Activated CD4-positive, alpha-beta T cell treated with anti-CD3 and anti-CD28 coated beads, Interleukin-2, amount 10 ng/mL, durations not matched to agents 7 days and 5 days (primary cell): ENCODE data around the gene FAHD1. TPM values are rescaled to one million over a fixed set of nuclear protein-coding genes. Genes with fewer than 3 reads are reported as not detected.

Experiments
- CTCF ChIA-PET: fragments of 350-600 bp; sonication (Branson Sonifier 250); formaldehyde crosslinking; loops from one replicate; lab custom pipeline; 2021; ENCODE audit warnings: antibody characterized with exemption; lab: Charles Lee
- POLR2A ChIA-PET: fragments of 350-600 bp; sonication (Branson Sonifier 250); formaldehyde crosslinking; loops from one replicate; lab custom pipeline; 2021; ENCODE audit warnings: antibody characterized with exemption; lab: Charles Lee
- DNase-seq: peaks from one replicate; pipeline ENCODE4 v3.0.0-alpha.2; 2020
- H3K27ac Mint-ChIP-seq: one replicate; pipeline ENCODE4 v1.8.0; 2021; ENCODE audit warnings: mild to moderate bottlenecking, moderate library complexity, mixed read lengths
- H3K27me3 Mint-ChIP-seq: one replicate; pipeline ENCODE4 v1.8.0; 2021; ENCODE audit warnings: mixed read lengths
- H3K36me3 Mint-ChIP-seq: one replicate; pipeline ENCODE4 v1.8.0; 2021; ENCODE audit warnings: low read depth, mixed read lengths
- H3K4me1 Mint-ChIP-seq: one replicate; pipeline ENCODE4 v1.8.0; 2021; ENCODE audit warnings: mixed read lengths
- H3K4me3 Mint-ChIP-seq: one replicate; pipeline ENCODE4 v1.8.0; 2021; ENCODE audit warnings: mild to moderate bottlenecking, moderate library complexity, mixed read lengths
- H3K9me3 Mint-ChIP-seq: one replicate; pipeline ENCODE4 v1.8.0; 2021; ENCODE audit warnings: mixed read lengths
- total RNA-seq, 2 experiments: library from RNA; stranded (reverse); gene quantifications; one replicate each; pipeline ENCODE4 v1.2.3, GENCODE V29; 2021

FAHD1 gene
- total RNA-seq, 2 experiments from 2014 or later = 11.3 to 12.9 TPM

DNA sequence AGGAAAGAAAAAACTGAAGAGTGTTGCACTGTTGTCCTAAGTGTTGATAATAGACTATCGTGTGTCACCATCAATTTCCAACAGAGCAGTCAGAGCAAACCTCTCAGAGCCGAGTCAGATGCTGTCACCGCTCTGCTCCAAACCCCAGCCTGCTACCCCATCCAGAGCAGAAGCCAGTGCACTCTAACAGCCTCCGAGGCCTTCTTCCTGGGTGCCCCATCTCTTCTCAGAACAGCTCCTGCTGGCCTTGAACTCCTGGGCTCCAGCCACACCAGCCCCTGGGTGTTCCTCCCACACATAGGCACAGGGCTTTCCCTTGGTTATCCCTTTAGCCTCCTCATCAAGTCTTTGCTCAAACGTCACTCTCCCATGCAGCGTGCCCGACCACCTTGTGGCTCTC, 24.0 kb downstream of the FAHD1 start:
- peaks cover 8% of the 10 kb centered on the region for H3K27me3 Mint-ChIP-seq
- H3K4me3 Mint-ChIP-seq = no peak overlapping the region
- no peak overlapping the region for H3K27ac Mint-ChIP-seq
- DNase-seq = no peak
- no peaks in the 10 kb centered on the region for H3K36me3 Mint-ChIP-seq
- peaks cover 14% of the 10 kb centered on the region for H3K4me1 Mint-ChIP-seq
- no peaks in the 10 kb centered on the region for H3K9me3 Mint-ChIP-seq
- POLR2A ChIA-PET = no interaction called here
- CTCF ChIA-PET = no interaction called here

DNA sequence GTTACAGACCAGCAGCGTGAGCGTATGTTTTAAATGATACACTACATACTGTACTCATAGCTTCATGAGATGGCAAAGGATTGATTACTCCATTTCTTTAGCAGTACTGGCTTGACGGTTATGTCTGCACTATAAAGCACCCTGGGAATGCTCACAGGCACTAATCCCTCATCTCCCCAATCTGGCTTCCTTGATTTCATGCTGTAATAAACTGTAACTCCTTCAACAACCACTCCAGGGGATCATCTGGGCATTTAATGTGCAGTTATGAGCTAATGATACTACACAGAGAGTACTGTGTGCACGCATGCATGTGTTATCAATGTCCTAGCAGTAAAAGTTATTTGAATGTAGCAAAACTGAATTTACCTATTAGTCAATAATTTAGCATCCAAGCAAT, 24.8 kb downstream of the FAHD1 start:
- Mint-ChIP-seq H3K36me3 (no peaks in the 10 kb centered on the region), H3K4me3 (no peak overlapping the region), H3K4me1 (peaks cover 14% of the 10 kb centered on the region), H3K9me3 (no peaks in the 10 kb centered on the region), H3K27ac (no peak overlapping the region), H3K27me3 (peaks cover 5% of the 10 kb centered on the region)
- DNase-seq = no peak
- ChIA-PET POLR2A (no interaction called here), CTCF (no interaction called here)

DNA sequence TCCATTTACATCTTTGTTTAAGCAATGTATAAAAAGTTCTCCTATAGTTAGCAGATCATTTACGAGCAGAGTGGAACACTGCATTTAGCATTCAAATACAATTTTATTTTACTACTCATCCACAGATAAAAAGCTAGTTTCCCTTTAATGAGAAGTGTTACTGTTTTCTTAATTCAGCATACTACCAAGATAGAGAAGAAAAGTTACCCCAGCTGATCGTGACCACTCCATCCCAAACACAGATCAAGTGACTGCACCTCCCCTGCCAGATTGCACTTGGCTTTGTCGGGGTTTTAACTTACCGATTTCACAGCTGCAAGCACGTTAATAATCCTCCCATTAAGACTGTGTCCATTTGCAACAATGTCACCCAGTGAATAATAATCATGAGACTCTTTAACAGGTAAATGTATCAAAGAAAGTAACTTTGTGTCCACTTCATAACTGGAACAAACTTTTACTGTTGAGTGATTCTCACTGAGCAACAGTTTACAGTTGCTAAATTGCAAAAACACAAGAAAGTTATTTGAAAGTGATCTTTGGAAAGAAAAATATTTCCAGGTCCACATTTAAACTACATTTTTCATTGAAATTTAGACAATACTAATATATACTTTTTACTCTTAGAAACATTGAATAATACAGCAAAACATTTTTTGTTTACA, 30.6 kb downstream of the FAHD1 start:
- CTCF ChIA-PET = interaction anchor here (0.6 to 1.0 kb wide), 2 partner anchors 20 to 241 kb away, joined by 3 to 4 read pairs; no protein-coding TSS in a partner anchor
- no peaks in the 10 kb centered on the region for H3K36me3 Mint-ChIP-seq
- peaks cover 33% of the 10 kb centered on the region for H3K27me3 Mint-ChIP-seq
- POLR2A ChIA-PET = no interaction called here
- DNase-seq = no peak
- H3K27ac Mint-ChIP-seq = no peak overlapping the region
- H3K9me3 Mint-ChIP-seq = no peaks in the 10 kb centered on the region
- H3K4me1 Mint-ChIP-seq = peaks cover 14% of the 10 kb centered on the region
- no peak overlapping the region for H3K4me3 Mint-ChIP-seq

DNA sequence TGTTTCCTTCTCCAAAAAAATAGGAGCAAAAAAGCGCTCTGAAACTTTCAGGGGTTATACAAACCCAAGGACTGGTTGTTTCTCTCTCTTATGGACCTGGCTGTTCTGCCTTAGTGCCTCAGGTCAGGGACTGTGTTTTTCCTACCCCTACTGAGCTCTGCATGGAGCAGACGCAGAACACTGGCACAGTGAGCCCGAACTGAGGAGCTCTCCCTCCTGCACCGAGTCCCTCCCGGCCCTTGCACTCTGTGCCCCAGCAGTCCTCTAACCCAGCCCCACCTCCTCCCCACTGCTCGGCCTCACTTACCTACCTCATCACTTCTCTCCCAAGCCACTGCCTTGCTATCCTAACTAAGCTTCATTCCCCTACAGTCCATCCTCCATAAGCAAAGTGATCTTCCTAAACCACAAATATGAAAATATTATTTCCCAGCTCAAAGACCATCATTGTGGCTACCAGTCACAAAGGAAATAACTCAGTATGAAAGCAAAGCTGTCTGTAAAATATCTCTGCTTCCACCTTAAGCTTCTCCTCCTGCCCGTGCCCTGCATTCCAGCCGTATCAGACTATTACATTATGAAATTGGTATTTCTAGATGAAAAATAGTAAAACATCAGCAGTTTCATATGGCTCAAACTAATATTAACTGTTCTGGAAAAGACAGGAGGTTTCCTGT, 31.3 kb downstream of the FAHD1 start:
- H3K27ac Mint-ChIP-seq = no peak overlapping the region
- POLR2A ChIA-PET = no interaction called here
- no peak overlapping the region for H3K4me3 Mint-ChIP-seq
- H3K36me3 Mint-ChIP-seq = no peaks in the 10 kb centered on the region
- peaks cover 14% of the 10 kb centered on the region for H3K4me1 Mint-ChIP-seq
- no peaks in the 10 kb centered on the region for H3K9me3 Mint-ChIP-seq
- DNase-seq = no peak
- H3K27me3 Mint-ChIP-seq = peaks cover 33% of the 10 kb centered on the region
- CTCF ChIA-PET = interaction anchor here (0.8 to 1.0 kb wide), 2 partner anchors 19 to 146 kb away, joined by 3 to 4 read pairs; no protein-coding TSS in a partner anchor

DNA sequence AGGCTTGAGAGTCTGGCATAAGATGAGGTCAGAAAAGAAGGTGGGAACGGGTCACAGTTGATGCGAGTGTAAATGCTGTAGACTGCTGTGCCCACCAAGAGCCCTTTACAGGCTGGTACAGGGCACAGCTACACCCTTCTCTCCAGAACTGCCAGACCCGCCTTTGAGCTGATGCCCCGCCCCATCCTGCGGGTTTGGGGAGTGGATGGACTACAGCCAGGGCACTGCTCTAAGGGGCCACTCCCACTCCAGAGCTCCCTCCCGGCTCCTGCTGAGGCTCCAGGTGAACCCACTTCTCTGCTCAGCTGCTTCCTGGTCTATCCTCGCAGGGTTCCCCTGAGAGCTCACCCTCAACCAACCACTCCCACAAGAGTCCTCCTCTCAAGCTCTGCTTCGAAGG, 32.6 kb downstream of the FAHD1 start:
- no peak overlapping the region for H3K27ac Mint-ChIP-seq
- H3K4me1 Mint-ChIP-seq = peaks cover 12% of the 10 kb centered on the region
- DNase-seq = no peak
- no peaks in the 10 kb centered on the region for H3K9me3 Mint-ChIP-seq
- ChIA-PET POLR2A (no interaction called here), CTCF (interaction anchor here (1.0 to 1.2 kb wide), 2 partner anchors 11 to 19 kb away, joined by 3 to 4 read pairs; no protein-coding TSS in a partner anchor)
- peaks cover 33% of the 10 kb centered on the region for H3K27me3 Mint-ChIP-seq
- H3K4me3 Mint-ChIP-seq = no peak overlapping the region
- no peaks in the 10 kb centered on the region for H3K36me3 Mint-ChIP-seq

DNA sequence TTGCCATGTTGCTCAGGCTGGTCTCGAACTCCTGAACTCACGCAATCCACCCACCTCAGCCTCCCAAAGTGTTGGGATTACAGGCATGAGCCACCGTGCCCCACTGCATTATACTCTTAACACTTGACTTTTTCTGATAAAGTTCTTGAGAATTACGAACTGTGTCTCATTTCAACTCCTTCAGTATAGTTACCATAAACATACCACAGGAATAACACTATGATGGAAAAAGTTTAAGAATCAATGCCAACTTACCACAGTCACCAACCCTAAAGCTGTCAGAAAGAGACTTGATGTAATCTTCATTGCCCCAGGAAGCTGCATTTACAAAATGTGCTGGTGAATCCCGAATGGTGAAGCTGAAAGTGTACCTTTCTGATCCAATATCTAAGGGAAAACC, 34.7 kb downstream of the FAHD1 start:
- Mint-ChIP-seq H3K36me3 (no peaks in the 10 kb centered on the region), H3K4me1 (no peaks in the 10 kb centered on the region), H3K9me3 (no peaks in the 10 kb centered on the region), H3K27ac (no peak overlapping the region), H3K27me3 (peaks cover 41% of the 10 kb centered on the region), H3K4me3 (no peak overlapping the region)
- ChIA-PET POLR2A (no interaction called here), CTCF (interaction anchor here (1.1 kb wide), 1 partner anchor 16 kb away, joined by 5 read pairs; no protein-coding TSS in a partner anchor)
- DNase-seq = no peak

DNA sequence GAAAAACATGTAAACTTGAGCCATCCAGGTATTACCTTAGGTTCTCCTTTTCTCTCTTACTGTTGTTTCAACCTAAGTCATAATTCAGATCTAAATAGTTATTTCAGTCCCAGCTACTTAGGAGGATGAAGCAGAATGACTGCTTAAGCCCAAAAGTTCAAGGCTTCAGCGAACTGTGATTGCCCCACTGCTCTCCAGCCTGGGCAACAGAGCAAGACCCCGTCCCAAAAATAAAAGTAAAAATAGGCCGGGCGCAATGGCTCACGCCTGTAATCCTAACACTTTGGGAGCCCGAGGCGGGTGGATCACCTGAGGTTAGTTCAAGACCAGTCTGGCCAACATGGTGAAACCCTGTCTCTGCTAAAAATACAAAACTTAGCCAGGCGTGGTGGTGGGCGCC, 35.4 kb downstream of the FAHD1 start:
- peaks cover 38% of the 10 kb centered on the region for H3K27me3 Mint-ChIP-seq
- no peaks in the 10 kb centered on the region for H3K9me3 Mint-ChIP-seq
- H3K4me3 Mint-ChIP-seq = no peak overlapping the region
- POLR2A ChIA-PET = no interaction called here
- CTCF ChIA-PET = interaction anchor here (0.6 kb wide), 1 partner anchor 27 kb away, joined by 4 read pairs; no protein-coding TSS in a partner anchor
- no peak for DNase-seq
- no peaks in the 10 kb centered on the region for H3K4me1 Mint-ChIP-seq
- no peak overlapping the region for H3K27ac Mint-ChIP-seq
- H3K36me3 Mint-ChIP-seq = no peaks in the 10 kb centered on the region

DNA sequence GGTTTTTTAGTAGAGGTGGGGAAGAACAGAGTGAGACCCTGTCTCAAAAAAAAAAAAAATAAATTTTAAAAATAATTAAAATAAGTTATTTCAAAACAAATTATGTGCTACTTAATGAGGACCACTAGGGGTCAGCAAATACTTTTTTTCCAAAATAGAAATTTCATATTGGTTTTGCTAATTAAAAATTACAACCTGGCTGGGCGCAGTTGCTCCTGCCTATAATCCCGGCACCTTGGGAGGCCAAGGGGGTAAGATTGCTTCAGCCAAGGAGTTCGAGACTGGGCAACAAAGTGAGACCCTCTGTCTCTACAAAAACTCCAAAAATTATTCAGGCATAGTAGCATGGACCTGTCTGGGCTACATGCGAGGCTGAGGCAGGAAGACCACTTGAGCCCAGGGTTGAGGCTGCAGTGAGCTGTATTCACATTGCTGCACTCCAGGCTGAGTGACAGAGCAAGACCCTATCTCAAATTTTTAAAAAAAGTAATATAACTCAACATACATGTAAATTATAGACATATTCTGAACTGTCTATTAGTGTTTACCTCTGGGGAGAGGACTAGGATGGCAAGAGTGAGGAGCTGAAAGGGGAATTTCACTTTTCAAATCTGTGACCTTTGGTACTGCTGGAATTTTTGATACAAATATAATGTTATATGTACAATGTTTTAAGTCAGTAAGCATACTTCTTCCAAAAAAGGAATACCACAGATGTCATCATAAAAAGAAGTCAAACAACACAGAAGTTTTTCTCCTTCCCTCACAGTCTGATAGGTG, 36.9 kb downstream of the FAHD1 start:
- Mint-ChIP-seq H3K27ac (no peak overlapping the region), H3K27me3 (peaks cover 26% of the 10 kb centered on the region), H3K4me1 (no peaks in the 10 kb centered on the region), H3K9me3 (no peaks in the 10 kb centered on the region), H3K36me3 (no peaks in the 10 kb centered on the region), H3K4me3 (no peak overlapping the region)
- ChIA-PET CTCF (interaction anchor here (1.2 kb wide), 1 partner anchor 12 kb away, joined by 3 read pairs; no protein-coding TSS in a partner anchor), POLR2A (no interaction called here)
- no peak for DNase-seq

DNA sequence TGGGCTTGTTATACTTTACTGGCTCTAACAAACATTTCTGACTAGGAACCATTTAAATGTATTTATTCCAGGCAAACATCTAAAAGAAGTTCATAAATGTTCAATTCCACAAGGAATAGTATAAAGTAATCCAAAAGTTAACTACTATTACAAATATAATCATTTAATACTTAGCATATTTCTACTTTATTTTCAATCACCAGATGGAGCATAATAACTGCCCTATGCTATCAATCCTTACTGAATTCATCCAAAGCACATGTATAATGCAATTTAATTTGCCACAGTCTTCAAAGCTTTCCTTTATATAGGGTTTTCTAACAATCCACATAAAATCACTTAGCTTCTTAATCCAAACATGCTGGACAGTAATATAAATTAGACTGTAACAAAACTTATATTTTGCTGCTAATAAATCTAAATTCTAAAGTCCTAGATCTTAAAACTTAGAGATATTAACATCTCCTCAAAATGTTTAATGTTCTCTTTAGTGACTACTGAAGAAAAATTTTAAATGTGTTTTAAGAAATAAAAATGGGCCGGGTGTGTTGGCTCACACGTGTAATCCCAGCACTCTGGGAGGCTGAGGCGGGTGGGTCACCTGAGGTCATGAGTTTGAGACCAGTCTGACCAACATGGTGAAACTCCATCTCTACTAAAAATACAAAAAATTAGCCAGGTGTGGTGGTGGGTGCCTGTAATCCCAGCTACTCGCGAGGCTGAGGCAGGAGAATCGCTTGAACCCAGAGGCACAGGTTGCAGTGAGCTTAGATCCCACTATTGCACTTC, 39.1 kb downstream of the FAHD1 start:
- Mint-ChIP-seq H3K27ac (no peak overlapping the region), H3K9me3 (no peaks in the 10 kb centered on the region), H3K4me1 (no peaks in the 10 kb centered on the region), H3K4me3 (no peak overlapping the region), H3K36me3 (no peaks in the 10 kb centered on the region), H3K27me3 (peaks cover 19% of the 10 kb centered on the region)
- POLR2A ChIA-PET = interaction anchor here (0.6 kb wide), 1 partner anchor 46 kb away, joined by 3 read pairs; no protein-coding TSS in a partner anchor
- no peak for DNase-seq
- CTCF ChIA-PET = interaction anchor here (1.3 kb wide), 1 partner anchor 39 kb away, joined by 3 read pairs; the partner anchor contains the start of genes FAHD1 and HAGH

DNA sequence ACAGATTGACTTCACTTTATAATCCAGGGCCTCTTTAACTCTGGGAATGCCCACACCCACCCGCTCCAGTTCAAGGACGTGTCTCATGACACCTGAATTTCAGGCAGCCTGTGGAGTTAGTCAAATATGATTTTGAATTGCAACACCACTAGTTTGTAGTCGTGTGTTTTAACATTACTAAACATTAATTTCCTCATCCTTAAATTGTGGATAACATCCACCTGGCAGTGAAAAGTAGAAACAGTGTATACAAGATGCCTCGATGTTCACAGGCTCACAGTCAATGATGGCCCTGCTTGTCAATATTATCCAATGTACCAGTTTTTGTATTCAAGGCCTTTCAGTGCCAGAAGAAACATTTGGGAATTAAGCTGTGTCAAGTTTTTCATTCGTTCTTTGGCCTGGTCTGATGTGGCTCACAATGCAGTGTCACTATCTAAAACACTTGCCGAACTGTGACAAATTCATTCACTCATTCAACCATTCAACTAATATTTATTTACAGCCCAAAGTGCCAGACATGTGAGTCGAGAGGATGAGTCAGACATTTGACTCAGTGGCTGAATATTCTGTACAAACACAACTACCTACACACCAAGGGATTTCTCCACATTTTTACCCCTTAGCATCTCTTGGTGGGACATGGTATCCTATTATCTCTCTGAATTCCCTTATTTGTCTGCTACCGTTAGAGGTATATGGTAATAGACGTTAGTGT, 43.5 kb downstream of the FAHD1 start:
- POLR2A ChIA-PET = no interaction called here

DNA sequence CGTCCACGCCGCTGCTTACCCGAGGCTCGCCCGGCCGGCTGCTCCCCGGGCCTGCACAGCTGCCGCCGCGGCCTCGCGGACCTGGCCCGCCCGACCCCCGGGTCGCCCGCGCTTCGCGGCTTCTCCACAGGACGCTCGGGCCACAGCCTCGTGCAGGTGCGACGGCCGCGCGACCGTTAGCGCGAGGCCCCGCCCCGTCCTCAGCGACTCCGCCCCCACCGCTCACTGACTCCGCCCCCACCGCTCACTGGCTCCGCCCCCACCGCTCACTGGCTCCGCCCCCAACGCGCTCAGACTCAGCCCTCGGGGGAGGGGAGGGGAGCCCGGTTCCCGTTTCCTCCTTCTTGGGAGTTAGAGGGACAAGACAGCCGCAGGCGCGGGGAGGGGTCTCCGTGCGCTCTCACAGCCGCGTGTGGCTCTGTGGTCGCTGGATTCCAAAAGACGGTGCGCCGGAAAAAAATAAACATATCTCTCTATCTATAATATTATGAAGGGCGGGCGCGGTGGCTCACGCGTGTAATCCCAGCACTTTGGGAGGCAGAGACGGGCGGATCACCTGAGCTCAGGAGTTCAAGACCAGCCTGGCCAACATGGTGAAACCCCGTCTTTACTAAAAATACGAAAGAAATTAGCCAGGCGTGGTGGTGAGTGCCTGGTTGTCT, 45.1 kb downstream of the FAHD1 start, which contains the start of gene MEIOB:
Gene MEIOB, minus strand, starts transcription at position 191 of the 662 bp plus-strand sequence. CDS start 3,989 bp downstream, outside the sequence.
- Mint-ChIP-seq H3K4me3 (peak within 1 kb of the TSS; percentile 43), H3K9me3 (no peaks in the 10 kb centered on the region), H3K4me1 (peaks cover 5% of the 10 kb centered on the region), H3K36me3 (no peaks in the 10 kb centered on the region), H3K27ac (no peak within 1 kb of the TSS), H3K27me3 (peaks cover 26% of the 10 kb centered on the region)
- ChIA-PET CTCF (no interaction called here), POLR2A (no interaction called here)
- peak; percentile 38 for DNase-seq

More for the DNA sequence above, 43.5 kb downstream of the FAHD1 start:
- no peaks in the 10 kb centered on the region for H3K9me3 Mint-ChIP-seq
- peaks cover 29% of the 10 kb centered on the region for H3K27me3 Mint-ChIP-seq
- DNase-seq = no peak
- no peak overlapping the region for H3K27ac Mint-ChIP-seq
- CTCF ChIA-PET = interaction anchor here (0.8 to 1.0 kb wide), 2 partner anchors 11 to 53 kb away, joined by 3 to 4 read pairs; no protein-coding TSS in a partner anchor
- no peaks in the 10 kb centered on the region for H3K36me3 Mint-ChIP-seq
- no peak overlapping the region for H3K4me3 Mint-ChIP-seq
- H3K4me1 Mint-ChIP-seq = peaks cover 5% of the 10 kb centered on the region
